Mesenchymal stem cell (in vitro differentiated cells and primary cell): Measurements from ENCODE around the gene RCL1.

Source experiments
- DNase-seq: peaks from one replicate; pipeline ENCODE4 v3.0.0-alpha.2; 2013
- H2AFZ ChIP-seq: one replicate; pipeline ENCODE4 v1.6.1; 2013; ENCODE audit warnings: low read depth, mild to moderate bottlenecking, control low read depth, inconsistent platforms, low read length, moderate library complexity
- H2AK5ac ChIP-seq: 2 replicates; pipeline ENCODE4 v1.6.1; 2013; ENCODE audit warnings: low read length, moderate library complexity, mild to moderate bottlenecking, inconsistent platforms; ENCODE audit not compliant: severe bottlenecking
- H2BK120ac ChIP-seq: one replicate; pipeline ENCODE4 v1.6.1; 2013; ENCODE audit warnings: low read depth, mild to moderate bottlenecking, inconsistent platforms, low read length, moderate library complexity
- H2BK12ac ChIP-seq, 2 experiments: one replicate each; pipeline ENCODE4 v1.6.1; 2013; ENCODE audit warnings: inconsistent platforms in 2 of 2, low read length in 2 of 2, mild to moderate bottlenecking in 2 of 2, moderate library complexity in 2 of 2, control low read depth in 1 of 2
- H2BK15ac ChIP-seq: one replicate; pipeline ENCODE4 v1.6.1; 2013; ENCODE audit warnings: mild to moderate bottlenecking, low read depth, inconsistent platforms; ENCODE audit not compliant: poor library complexity, severe bottlenecking
- H2BK5ac ChIP-seq: 2 replicates; pipeline ENCODE4 v1.6.1; 2013; ENCODE audit warnings: low read depth, mild to moderate bottlenecking, low read length, control low read depth, inconsistent platforms; ENCODE audit not compliant: poor library complexity, severe bottlenecking
- H3K14ac ChIP-seq, 2 experiments: one replicate each; pipeline ENCODE4 v1.6.1; 2013; ENCODE audit warnings: inconsistent platforms in 2 of 2, low read length in 2 of 2, control low read depth in 1 of 2, mild to moderate bottlenecking in 1 of 2, moderate library complexity in 1 of 2
- H3K18ac ChIP-seq, 2 experiments: one replicate each; pipeline ENCODE4 v1.6.1; 2013; ENCODE audit warnings: inconsistent platforms in 2 of 2, low read length in 2 of 2, control low read depth in 1 of 2, low read depth in 1 of 2, mild to moderate bottlenecking in 1 of 2
- H3K23ac ChIP-seq, 2 experiments: one replicate each; pipeline ENCODE4 v1.6.1; 2013; ENCODE audit warnings: inconsistent platforms in 2 of 2, low read length in 2 of 2, mild to moderate bottlenecking in 2 of 2, moderate library complexity in 2 of 2, control low read depth in 1 of 2
- H3K27ac ChIP-seq: 2 replicates; pipeline ENCODE4 v1.5.1; 2013; ENCODE audit warnings: mild to moderate bottlenecking, moderate library complexity, low read length, control low read depth, inconsistent platforms; ENCODE audit not compliant: poor library complexity, severe bottlenecking
- H3K27me3 ChIP-seq, 2 experiments: 2 replicates each; pipeline versions ENCODE4 v1.6.1 to v1.7.0; 2013; ENCODE audit warnings: low read length in 2 of 2, mild to moderate bottlenecking in 2 of 2, moderate library complexity in 2 of 2, control low read depth in 1 of 2, inconsistent platforms in 1 of 2; ENCODE audit not compliant: control insufficient read depth in 1 of 2, insufficient read depth in 1 of 2
- H3K36me3 ChIP-seq, 2 experiments: 2 replicates each; pipeline versions ENCODE4 v1.6.1 to v1.7.0; 2013; ENCODE audit warnings: low read length in 2 of 2, control low read depth in 1 of 2, inconsistent platforms in 1 of 2, low read depth in 1 of 2, mild to moderate bottlenecking in 1 of 2; ENCODE audit not compliant: insufficient read depth in 2 of 2, control insufficient read depth in 1 of 2
- H3K4ac ChIP-seq, 2 experiments: one replicate each; pipeline ENCODE4 v1.6.1; 2013; ENCODE audit warnings: inconsistent platforms in 2 of 2, low read length in 2 of 2, mild to moderate bottlenecking in 2 of 2, moderate library complexity in 2 of 2, control low read depth in 1 of 2, low read depth in 1 of 2
- H3K4me1 ChIP-seq: 2 replicates; pipeline ENCODE4 v1.6.1; 2013; ENCODE audit warnings: low read depth, low read length, control low read depth; ENCODE audit not compliant: control insufficient read depth, insufficient read depth
- H3K4me2 ChIP-seq: 2 replicates; pipeline ENCODE4 v1.6.1; 2013; ENCODE audit warnings: low read length, mild to moderate bottlenecking, inconsistent platforms; ENCODE audit not compliant: poor library complexity, severe bottlenecking
- H3K4me3 ChIP-seq, 2 experiments: 2 replicates each; pipeline versions ENCODE4 v1.5.1 to v1.7.0; 2013; ENCODE audit warnings: low read length in 2 of 2, mild to moderate bottlenecking in 2 of 2, control low read depth in 1 of 2, low read depth in 1 of 2; ENCODE audit not compliant: insufficient read depth in 1 of 2
- H3K79me1 ChIP-seq: replicated peaks from 2 replicates; pipeline ENCODE4 v1.6.1; 2013; ENCODE audit warnings: mild to moderate bottlenecking, control low read depth, low read length, inconsistent platforms; ENCODE audit not compliant: poor library complexity, severe bottlenecking
- H3K9ac ChIP-seq: 2 replicates; pipeline ENCODE4 v1.7.0; 2013; ENCODE audit warnings: mild to moderate bottlenecking, low read length, moderate library complexity
- H3K9me3 ChIP-seq: 2 replicates; pipeline ENCODE4 v1.7.0; 2013; ENCODE audit warnings: mild to moderate bottlenecking, low read length; ENCODE audit not compliant: control insufficient read depth
- H4K8ac ChIP-seq: one replicate; pipeline ENCODE4 v1.6.1; 2013; ENCODE audit warnings: inconsistent platforms, mild to moderate bottlenecking, low read length, moderate library complexity
- H4K91ac ChIP-seq: one replicate; pipeline ENCODE4 v1.6.1; 2013; ENCODE audit warnings: mild to moderate bottlenecking, low read length, inconsistent platforms
- WGBS: methylation state at CpG from one replicate; pipeline ENCODE4 v1.1.7; 2013; ENCODE audit warnings: mixed read lengths; 5-methylcytosine and 5-hydroxymethylcytosine counted together

RCL1 gene

DNA sequence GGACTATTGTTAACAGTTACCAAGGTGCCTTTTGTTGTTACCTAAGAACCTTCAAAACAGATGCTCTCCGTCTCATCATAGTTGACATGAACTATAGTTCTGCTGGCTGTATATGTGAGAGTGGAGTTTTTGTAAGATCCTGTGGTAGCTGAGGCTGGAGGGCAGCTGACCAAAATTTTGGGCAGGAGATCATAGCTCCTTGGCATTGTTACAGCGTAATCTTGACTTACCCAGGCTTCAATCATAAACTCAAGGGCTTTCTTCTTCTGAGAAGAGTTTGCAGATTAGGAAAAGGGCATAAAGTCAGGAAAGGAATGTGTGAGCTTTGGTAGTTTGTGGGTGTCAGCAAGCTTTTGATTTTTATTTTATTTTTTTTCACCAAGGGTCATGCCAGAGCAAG, 34.5 kb downstream of the RCL1 start:
- H3K14ac ChIP-seq: no peak overlapping the region
- 100% methylated on average over 2 of the region's 2 CpGs for WGBS
- H2AFZ ChIP-seq: no peak overlapping the region
- no peak overlapping the region for H3K18ac ChIP-seq
- no peak overlapping the region for H3K4me2 ChIP-seq
- no peaks in the 10 kb centered on the region for H3K4me1 ChIP-seq
- no peak overlapping the region for H3K4ac ChIP-seq
- no peak overlapping the region for H4K91ac ChIP-seq
- H3K79me1 ChIP-seq: peaks cover 26% of the 10 kb centered on the region
- H3K23ac ChIP-seq: no peak overlapping the region
- H2BK12ac ChIP-seq: no peak overlapping the region
- no peak for DNase-seq
- H3K36me3 ChIP-seq: peaks cover 0 to 7% of the 10 kb centered on the region in 2 experiments
- H3K27me3 ChIP-seq: no peaks in the 10 kb centered on the region
- no peak overlapping the region for H2BK15ac ChIP-seq
- no peak overlapping the region for H4K8ac ChIP-seq
- H2AK5ac ChIP-seq: no peak overlapping the region
- no peak overlapping the region for H2BK120ac ChIP-seq
- no peaks in the 10 kb centered on the region for H3K9me3 ChIP-seq
- no peak overlapping the region for H3K4me3 ChIP-seq
- H2BK5ac ChIP-seq: no peak overlapping the region
- H3K9ac ChIP-seq: no peak overlapping the region
- H3K27ac ChIP-seq: no peak overlapping the region

GRCh38 chr9:4828761-4829160, 36.0 kb downstream of the RCL1 start:
- H4K8ac ChIP-seq: no peak overlapping the region
- no peak overlapping the region for H3K27ac ChIP-seq
- H3K4ac ChIP-seq: no peak overlapping the region
- H3K4me3 ChIP-seq: no peak overlapping the region
- H2AK5ac ChIP-seq: no peak overlapping the region
- no peak overlapping the region for H2BK12ac ChIP-seq
- H2AFZ ChIP-seq: no peak overlapping the region
- no peak overlapping the region for H3K18ac ChIP-seq
- no peak overlapping the region for H3K4me2 ChIP-seq
- no peak overlapping the region for H3K9ac ChIP-seq
- H3K14ac ChIP-seq: no peak overlapping the region
- H2BK120ac ChIP-seq: no peak overlapping the region
- peaks cover 27% of the 10 kb centered on the region for H3K79me1 ChIP-seq
- no peak overlapping the region for H2BK5ac ChIP-seq
- no peaks in the 10 kb centered on the region for H3K27me3 ChIP-seq
- peaks cover 2% of the 10 kb centered on the region for H3K4me1 ChIP-seq
- no peak overlapping the region for H4K91ac ChIP-seq
- no peak overlapping the region for H2BK15ac ChIP-seq
- peaks cover 0 to 7% of the 10 kb centered on the region in 2 experiments for H3K36me3 ChIP-seq
- DNase-seq: peak; percentile 63
- no peaks in the 10 kb centered on the region for H3K9me3 ChIP-seq
- no peak overlapping the region for H3K23ac ChIP-seq
- 71% methylated on average over 2 of the region's 2 CpGs for WGBS

GRCh38 chr9:4829969-4830368, 37.2 kb downstream of the RCL1 start:
- H3K27me3 ChIP-seq: no peaks in the 10 kb centered on the region
- no peak overlapping the region for H3K27ac ChIP-seq
- no peak overlapping the region for H2BK120ac ChIP-seq
- no peak overlapping the region for H3K23ac ChIP-seq
- peaks cover 0 to 7% of the 10 kb centered on the region in 2 experiments for H3K36me3 ChIP-seq
- H2AK5ac ChIP-seq: no peak overlapping the region
- no peak overlapping the region for H2BK12ac ChIP-seq
- H3K4me2 ChIP-seq: no peak overlapping the region
- H2BK5ac ChIP-seq: no peak overlapping the region
- no peak overlapping the region for H4K8ac ChIP-seq
- H3K18ac ChIP-seq: peak overlapping the region; percentile 3 to 84
- peak; percentile 35 for DNase-seq
- peaks cover 2% of the 10 kb centered on the region for H3K4me1 ChIP-seq
- H3K14ac ChIP-seq: no peak overlapping the region
- H2BK15ac ChIP-seq: no peak overlapping the region
- H3K9me3 ChIP-seq: no peaks in the 10 kb centered on the region
- H2AFZ ChIP-seq: no peak overlapping the region
- H3K4me3 ChIP-seq: no peak overlapping the region
- WGBS: 46% methylated on average over 1 of the region's 1 CpG
- peaks cover 24% of the 10 kb centered on the region for H3K79me1 ChIP-seq
- no peak overlapping the region for H4K91ac ChIP-seq
- no peak overlapping the region for H3K4ac ChIP-seq
- H3K9ac ChIP-seq: peak overlapping the region; percentile 9

GRCh38 chr9:4830699-4831098, 38.0 kb downstream of the RCL1 start:
- Histone ChIP-seq H3K79me1 (peaks cover 22% of the 10 kb centered on the region), H2BK120ac (no peak overlapping the region), H3K4ac (no peak overlapping the region), H3K4me1 (peaks cover 2% of the 10 kb centered on the region), H3K9ac (no peak overlapping the region), H4K91ac (no peak overlapping the region), H2BK12ac (no peak overlapping the region), H3K18ac (no peak overlapping the region), H3K4me2 (no peak overlapping the region), H2AFZ (no peak overlapping the region), H4K8ac (no peak overlapping the region), H3K27ac (no peak overlapping the region), H3K27me3 (no peaks in the 10 kb centered on the region), H2BK15ac (no peak overlapping the region), H2AK5ac (no peak overlapping the region), H3K9me3 (no peaks in the 10 kb centered on the region), H2BK5ac (no peak overlapping the region), H3K36me3 (peaks cover 0 to 7% of the 10 kb centered on the region in 2 experiments), H3K23ac (no peak overlapping the region), H3K4me3 (no peak overlapping the region), H3K14ac (no peak overlapping the region)
- WGBS: 80% methylated on average over 5 of the region's 5 CpGs
- DNase-seq: no peak
